Measurements from ENCODE around the gene CDC42BPA. TPM values are rescaled to one million over a fixed set of nuclear protein-coding genes. Genes with fewer than 3 reads are reported as not detected.

Gene CDC42BPA
- total and polyA plus RNA-seq, 9 of the 15 experiments (the other 6 are each of a cell fraction or from before 2014, with no cell fraction given) = 8.0 to 77.5 (median 52.1) TPM

DNA sequence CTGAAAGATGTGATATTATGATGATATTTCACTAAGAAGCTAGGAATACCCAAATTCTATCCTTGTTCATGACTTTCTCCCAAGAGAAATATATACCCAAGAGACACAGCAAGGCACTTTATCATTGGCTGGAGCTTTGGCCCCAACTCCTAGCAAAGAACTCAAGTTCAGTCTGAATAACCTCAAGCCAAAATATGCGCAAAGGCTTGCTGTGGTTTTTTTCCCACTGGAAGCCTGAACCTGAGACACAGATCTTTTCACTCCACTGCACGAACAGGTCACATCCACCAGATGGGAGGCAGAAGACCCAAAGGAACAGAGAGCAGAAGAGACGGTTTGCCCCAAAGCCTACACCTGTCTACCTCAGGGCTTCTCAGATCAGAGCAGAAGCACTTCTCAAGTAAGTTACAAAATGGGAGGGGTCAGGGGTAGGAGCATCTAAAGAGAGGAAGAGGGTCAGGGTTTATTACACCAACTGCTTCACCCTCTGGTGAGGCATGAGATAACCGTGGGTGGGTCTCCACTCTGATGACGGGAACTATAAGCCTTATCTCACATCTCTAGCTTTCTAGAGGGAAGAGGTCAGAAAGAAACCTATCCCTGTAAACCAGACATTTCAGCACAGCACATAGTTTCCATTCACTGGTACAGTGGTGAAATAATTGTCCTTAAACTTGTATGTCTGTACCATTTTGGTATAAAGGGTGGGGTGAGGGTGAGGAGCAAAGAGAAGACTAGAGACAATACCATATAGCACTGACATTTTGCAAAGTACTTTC, 17.1 kb upstream of the CDC42BPA start:
- peaks cover 4 to 20% of the 10 kb centered on the region in 2 experiments for H3K4me1 ChIP-seq (replicated peaks in 1 of 2; ENCODE audit: control insufficient read depth in 2 of 2, insufficient read depth in 2 of 2, low read length in 2 of 2)
- POLR2A ChIA-PET = interaction anchor here (0.6 to 4.1 kb wide), 9 partner anchors 8 to 29 kb away, joined by 3 to 23 read pairs (median 4); partner anchors contain the start of gene CDC42BPA
- BruUV-seq (replicated peaks) = no TSS peak
- no peak overlapping the region for H3K4me3 ChIP-seq
- H3K4me2 ChIP-seq (ENCODE audit: insufficient read depth, low read length) = peak overlapping the region; percentile 62
- no peaks in the 10 kb centered on the region for H3K36me3 ChIP-seq (ENCODE audit: control insufficient read depth, insufficient read depth, low read length)
- 13% methylated on average over 5 of the region's 5 CpGs for WGBS (ENCODE audit: insufficient coverage, low coverage, missing lambda C conversion rate)
- intact Hi-C loops (cut with micrococcal nuclease) = no loop called here
- H3K9ac ChIP-seq (ENCODE audit: insufficient read depth in 1 of 2, low read depth in 2 of 2, low read length in 2 of 2) = peak overlapping the region in 1 of 2 experiments; percentile 21; a peak in 2 of 4 replicates
- H3K79me2 ChIP-seq (ENCODE audit: control insufficient read depth, insufficient read depth, low read length) = no peaks in the 10 kb centered on the region
- no peaks in the 10 kb centered on the region for H3K9me3 ChIP-seq (replicated peaks; ENCODE audit: control insufficient read depth, insufficient read depth, low read depth, low read length)
- ATAC-seq = peak; percentile 89
- H3K27me3 ChIP-seq (ENCODE audit: control insufficient read depth in 2 of 2, insufficient read depth in 2 of 2, low read length in 2 of 2) = no peaks in the 10 kb centered on the region
- H3K9me1 ChIP-seq (ENCODE audit: control insufficient read depth, insufficient read depth, low read length) = no peaks in the 10 kb centered on the region
- H3K27ac ChIP-seq (ENCODE audit: extremely low read depth, low read depth, low read length) = peak overlapping the region; percentile 51; the same call in 2 of the 3 replicates
- in situ Hi-C loops (cut with MboI) = no loop called here
- FAIRE-seq = peak; percentile 73
- peak; percentile 78 to 87 (median 84) for DNase-seq (ENCODE audit: extremely low read depth in 1 of 4, low spot score in 3 of 4)
- CTCF ChIA-PET (ENCODE audit: low intra/inter-chr PET ratio) = no interaction called here
- H4K20me1 ChIP-seq (replicated peaks; ENCODE audit: control insufficient read depth, insufficient read depth, low read length) = no peaks in the 10 kb centered on the region
- peak overlapping the region; percentile 83 for H2AFZ ChIP-seq (ENCODE audit: low read depth, low read length)
- peak; percentile 54; the same call in 1 of the 2 replicates for TF ChIP-seq ATF3 (IDR thresholded peaks at IDR 0.05)
- no peak for TF ChIP-seq ATF3 (CRISPR knock-in tag; conservative IDR thresholded peaks at IDR 0.05)
- peak; percentile 85 for TF ChIP-seq CREM (IDR thresholded peaks at IDR 0.05; ENCODE audit: low read depth)
- no peak for TF ChIP-seq ZNF197 (CRISPR knock-in tag; IDR thresholded peaks at IDR 0.05; ENCODE audit: low read depth)
- no peak for TF ChIP-seq KLF16 (IDR thresholded peaks at IDR 0.05)
- peak; percentile 58 for TF ChIP-seq EP300 (IDR thresholded peaks at IDR 0.05; ENCODE audit: low read length)
- TF ChIP-seq ZNF239 (CRISPR knock-in tag; IDR thresholded peaks at IDR 0.05) = peak; percentile 10; the same call in 1 of the 2 replicates
- no peak for TF ChIP-seq RFX1 (IDR thresholded peaks at IDR 0.05)
- TF ChIP-seq MAZ (CRISPR knock-in tag; conservative IDR thresholded peaks at IDR 0.05 in 1 of 2, IDR thresholded peaks at IDR 0.05 in 1 of 2) = peak; percentile 64 to 71
- peak; percentile 22; the same call in 1 of the 2 replicates for TF ChIP-seq REST (IDR thresholded peaks at IDR 0.05; ENCODE audit: borderline replicate concordance)
- TF ChIP-seq REST (CRISPR knock-in tag; IDR thresholded peaks at IDR 0.05; ENCODE audit: low read depth) = no peak
- TF ChIP-seq ZNF217 (CRISPR knock-in tag; IDR thresholded peaks at IDR 0.05) = no peak
